Neural cell (in vitro differentiated cells): ENCODE data around the gene D2HGDH. TPM values are rescaled to one million over a fixed set of nuclear protein-coding genes. Genes with fewer than 3 reads are reported as not detected.

Experiments used
- H2AFZ ChIP-seq: fragments of 200-600, 300-800 bp; sonication (generic), shearing (Covaris generic); 2 replicates; pipeline ENCODE4 v1.6.0; 2014; ENCODE audit warnings: low read depth, mild to moderate bottlenecking, antibody characterized with exemption, low read length, moderate library complexity
- H3F3A ChIP-seq: fragments of 200-600 bp; shearing (Covaris generic); 2 replicates; pipeline ENCODE4 v1.6.1; 2016; ENCODE audit warnings: mild to moderate bottlenecking, moderate library complexity, mixed read lengths, antibody characterized with exemption, low read length; ENCODE audit not compliant: insufficient read depth, poor library complexity, severe bottlenecking
- H3K27ac ChIP-seq: fragments of 200-600, 300-800 bp; sonication (generic), shearing (Covaris generic); 2 replicates; pipeline ENCODE4 v1.5.1; 2014; ENCODE audit warnings: mild to moderate bottlenecking, low read length, moderate library complexity
- H3K27me3 ChIP-seq: fragments of 300-800, 200-600 bp; sonication (generic), shearing (Covaris generic); 2 replicates; pipeline ENCODE4 v1.6.0; 2014; ENCODE audit warnings: mild to moderate bottlenecking, low read depth, low read length, moderate library complexity; ENCODE audit not compliant: insufficient read depth
- H3K36me3 ChIP-seq: fragments of 300-800, 200-600 bp; sonication (generic), shearing (Covaris generic); 2 replicates; pipeline ENCODE4 v1.5.1; 2014; ENCODE audit warnings: mild to moderate bottlenecking, antibody characterized with exemption, low read length, moderate library complexity; ENCODE audit not compliant: insufficient read depth
- H3K4me2 ChIP-seq: fragments of 300-800, 200-600 bp; sonication (generic), shearing (Covaris generic); 2 replicates; pipeline ENCODE4 v1.6.0; 2014; ENCODE audit warnings: mild to moderate bottlenecking, low read length
- H3K4me3 ChIP-seq: fragments of 300-800, 200-600 bp; sonication (generic), shearing (Covaris generic); 2 replicates; pipeline ENCODE4 v1.5.1; 2014; ENCODE audit warnings: mild to moderate bottlenecking, low read length, moderate library complexity
- H3K79me2 ChIP-seq: fragments of 200-600 bp; shearing (Covaris generic); replicated peaks from 2 replicates; pipeline ENCODE4 v1.6.0; 2014; ENCODE audit warnings: mild to moderate bottlenecking, low read length, moderate library complexity; ENCODE audit not compliant: insufficient read depth
- H3K9ac ChIP-seq: fragments of 300-800, 200-600 bp; sonication (generic), shearing (Covaris generic); 2 replicates; pipeline ENCODE4 v1.6.1; 2016; ENCODE audit warnings: mild to moderate bottlenecking, low read length, mixed read lengths
- H3K9me2 ChIP-seq: fragments of 200-600 bp; shearing (Covaris generic); 2 replicates; pipeline ENCODE4 v1.6.1; 2016; ENCODE audit warnings: mild to moderate bottlenecking, low read length, mixed read lengths; ENCODE audit not compliant: insufficient read depth
- H3K9me3 ChIP-seq: fragments of 200-600, 300-800 bp; sonication (generic), shearing (Covaris generic); 2 replicates; pipeline ENCODE4 v1.6.1; 2016; ENCODE audit warnings: mild to moderate bottlenecking, mixed run types, low read length, moderate library complexity, mixed read lengths
- H4K20me1 ChIP-seq: fragments of 200-600 bp; shearing (Covaris generic); 2 replicates; pipeline ENCODE4 v1.6.1; 2016; ENCODE audit warnings: mild to moderate bottlenecking, mixed run types; ENCODE audit not compliant: insufficient read depth
- CTCF ChIP-seq: fragments of 450-650 bp; IDR thresholded peaks from 2 replicates; pipeline ENCODE4 v1.5.1; 2014; ENCODE audit warnings: antibody characterized with exemption, mild to moderate bottlenecking, moderate library complexity; ENCODE audit not compliant: poor library complexity, severe bottlenecking
- EP300 ChIP-seq: fragments of 450-650 bp; conservative IDR thresholded peaks from 2 replicates; pipeline ENCODE4 v1.6.1; 2014; ENCODE audit warnings: antibody characterized with exemption, mild to moderate bottlenecking, moderate library complexity; ENCODE audit not compliant: poor library complexity, severe bottlenecking
- EZH2 ChIP-seq: fragments of 200-600, 300-800 bp; shearing (Covaris generic), sonication (generic); IDR thresholded peaks from 2 replicates; pipeline ENCODE4 v1.6.1; 2014; ENCODE audit warnings: antibody characterized with exemption, low read length, borderline replicate concordance, mild to moderate bottlenecking; ENCODE audit not compliant: insufficient read depth, poor library complexity, severe bottlenecking
- MXI1 ChIP-seq: fragments of 450-650 bp; conservative IDR thresholded peaks from 2 replicates; pipeline ENCODE4 v1.6.1; 2014; ENCODE audit warnings: antibody characterized with exemption, mild to moderate bottlenecking; ENCODE audit not compliant: poor library complexity, severe bottlenecking
- POLR2AphosphoS5 ChIP-seq: IDR thresholded peaks from 2 replicates; pipeline ENCODE4 v1.6.1; 2012
- RAD21 ChIP-seq: fragments of 450-650 bp; conservative IDR thresholded peaks from 2 replicates; pipeline ENCODE4 v1.6.1; 2014; ENCODE audit warnings: antibody characterized with exemption, mild to moderate bottlenecking, moderate library complexity
- REST ChIP-seq: IDR thresholded peaks from 2 replicates; pipeline ENCODE4 v1.6.1; 2012; ENCODE audit warnings: borderline replicate concordance
- SMC3 ChIP-seq: fragments of 450-650 bp; conservative IDR thresholded peaks from 2 replicates; pipeline ENCODE4 v1.6.1; 2014; ENCODE audit warnings: antibody characterized with exemption, mild to moderate bottlenecking, moderate library complexity; ENCODE audit not compliant: poor library complexity
- TAF1 ChIP-seq: IDR thresholded peaks from 2 replicates; pipeline ENCODE4 v1.6.1; 2012; ENCODE audit warnings: low read depth
- polyA plus RNA-seq: library from polyadenylated mRNA; depleted of rRNA; stranded (reverse); fragments of >200 nt; gene quantifications from 2 replicates; pipeline ENCODE4 v1.2.3, GENCODE V29; 2014

D2HGDH gene
- polyA plus RNA-seq, 1 donor from 2014 or later, result 12.6 TPM

- H3K4me3 ChIP-seq, result no peak overlapping the region
- no peaks in the 10 kb centered on the region for H4K20me1 ChIP-seq
- no peak overlapping the region for H3K27ac ChIP-seq
- H2AFZ ChIP-seq, result no peak overlapping the region
- H3K79me2 ChIP-seq, result no peaks in the 10 kb centered on the region
- H3K9ac ChIP-seq, result no peak overlapping the region
- no peaks in the 10 kb centered on the region for H3K36me3 ChIP-seq
- TF ChIP-seq REST (no peak), TAF1 (no peak), POLR2AphosphoS5 (no peak), EZH2 (no peak), MXI1 (no peak), EP300 (no peak), SMC3 (no peak), RAD21 (no peak), CTCF (no peak)
- no peaks in the 10 kb centered on the region for H3K9me3 ChIP-seq
- no peaks in the 10 kb centered on the region for H3K27me3 ChIP-seq
- H3F3A ChIP-seq, result no peaks in the 10 kb centered on the region
- H3K4me2 ChIP-seq, result no peak overlapping the region
- no peaks in the 10 kb centered on the region for H3K9me2 ChIP-seq
Measured at GRCh38 chr2:241794250-241794823, 59.9 kb downstream of the D2HGDH start.

GRCh38 chr2:241795021-241795999 lies 60.9 kb downstream of the D2HGDH start:
- no peaks in the 10 kb centered on the region for H3K9me2 ChIP-seq
- H3K36me3 ChIP-seq, result no peaks in the 10 kb centered on the region
- no peak overlapping the region for H3K4me2 ChIP-seq
- TF ChIP-seq EP300, result no peak
- TF ChIP-seq TAF1, result no peak
- no peak for TF ChIP-seq CTCF
- no peak for TF ChIP-seq SMC3
- TF ChIP-seq MXI1, result no peak
- no peaks in the 10 kb centered on the region for H3K27me3 ChIP-seq
- no peak overlapping the region for H3K9ac ChIP-seq
- no peak overlapping the region for H3K4me3 ChIP-seq
- no peak overlapping the region for H2AFZ ChIP-seq
- no peaks in the 10 kb centered on the region for H3K79me2 ChIP-seq
- H4K20me1 ChIP-seq, result no peaks in the 10 kb centered on the region
- no peaks in the 10 kb centered on the region for H3K9me3 ChIP-seq
- H3K27ac ChIP-seq, result no peak overlapping the region
- no peaks in the 10 kb centered on the region for H3F3A ChIP-seq
